Umbilical cord (tissue), 2 donors: ENCODE results near the gene SOAT2. TPM values are rescaled to one million over a fixed set of nuclear protein-coding genes. Genes with fewer than 3 reads are reported as not detected.

Source experiments
- DNase-seq: peaks from one replicate; pipeline ENCODE4 v3.0.0-alpha.2; 2015; ENCODE audit warnings: low spot score
- total RNA-seq: library from RNA; depleted of rRNA; stranded (reverse); fragments of >200 nt; gene quantifications from one replicate; pipeline ENCODE4 v1.2.3, GENCODE V29; 2014; ENCODE audit warnings: low replicate concordance; ENCODE audit not compliant: insufficient read depth

The SOAT2 gene
- total RNA-seq: not detected

- no peak for DNase-seq
Observed at GRCh38 chr12:53102883-53103807, at the start of gene SOAT2. TSS of gene SOAT2 (plus strand) at chr12:53103486. CDS start at chr12:53103578, 92 bp downstream.

GRCh38 chr12:53054112-53054878, 49.0 kb upstream of the SOAT2 start:
- peak; percentile 95 for DNase-seq

- DNase-seq: no peak
Observed at GRCh38 chr12:53055471-53056266, 47.6 kb upstream of the SOAT2 start.

- DNase-seq: no peak
Observed at GRCh38 chr12:53056296-53056695, 47.0 kb upstream of the SOAT2 start.

GRCh38 chr12:53056901-53057300, 46.4 kb upstream of the SOAT2 start:
- DNase-seq: no peak

GRCh38 chr12:53057816-53058500, 45.3 kb upstream of the SOAT2 start:
- DNase-seq: no peak

- DNase-seq: no peak
Observed at GRCh38 chr12:53058674-53059433, 44.4 kb upstream of the SOAT2 start.

GRCh38 chr12:53059434-53060063, 43.7 kb upstream of the SOAT2 start:
- DNase-seq: no peak

GRCh38 chr12:53060064-53060720, 43.1 kb upstream of the SOAT2 start:
- DNase-seq: no peak

GRCh38 chr12:53060721-53061276, 42.5 kb upstream of the SOAT2 start:
- DNase-seq: no peak

- DNase-seq: no peak
Observed at GRCh38 chr12:53061404-53062010, 41.8 kb upstream of the SOAT2 start.

- no peak for DNase-seq
Observed at GRCh38 chr12:53062011-53062961, 41.0 kb upstream of the SOAT2 start.

GRCh38 chr12:53062977-53063707, 40.1 kb upstream of the SOAT2 start:
- DNase-seq: no peak

- DNase-seq: no peak
Observed at GRCh38 chr12:53063708-53064612, 39.3 kb upstream of the SOAT2 start.

- DNase-seq: no peak
Observed at GRCh38 chr12:53064613-53065436, 38.5 kb upstream of the SOAT2 start.
